HepG2 (cell line): ENCODE results near the gene TLR5. TPM values are rescaled to one million over a fixed set of nuclear protein-coding genes. Genes with fewer than 3 reads are reported as not detected.

Source experiments
- HDAC6 ChIP-seq: fragments of 200-600 bp; sonication (generic); IDR thresholded peaks from 2 replicates; pipeline ENCODE4 v1.7.0; 2017; ENCODE audit warnings: mild to moderate bottlenecking, antibody characterized with exemption, low read length, low read depth
- PRDM10 ChIP-seq: sonication (generic); formaldehyde crosslinking; IDR thresholded peaks from 2 replicates; pipeline ENCODE4 v1.4.0; 2020; ENCODE audit warnings: low read depth, missing genetic modification reagents
- RNF219 ChIP-seq: sonication (generic); formaldehyde crosslinking; IDR thresholded peaks from 2 replicates; pipeline ENCODE4 v1.5.0; 2020; ENCODE audit warnings: mild to moderate bottlenecking, missing genetic modification reagents
- ZNF160 ChIP-seq: sonication (generic); formaldehyde crosslinking; IDR thresholded peaks from 2 replicates; pipeline ENCODE4 v1.8.0; 2022; ENCODE audit warnings: mild to moderate bottlenecking, inconsistent platforms, missing genetic modification reagents
- ZNF501 ChIP-seq: sonication (generic); formaldehyde crosslinking; IDR thresholded peaks from 2 replicates; pipeline ENCODE4 v1.5.1; 2020; ENCODE audit warnings: mild to moderate bottlenecking, moderate library complexity, missing genetic modification reagents
- ZNF605 ChIP-seq: sonication (generic); formaldehyde crosslinking; IDR thresholded peaks from 2 replicates; pipeline ENCODE4 v1.8.0; 2022; ENCODE audit warnings: mild to moderate bottlenecking, missing genetic modification reagents
- ZNF775 ChIP-seq: sonication (generic); formaldehyde crosslinking; IDR thresholded peaks from 2 replicates; pipeline ENCODE4 v1.4.0; 2020; ENCODE audit warnings: missing genetic modification reagents, mild to moderate bottlenecking, moderate library complexity, borderline replicate concordance
- polyA plus RNA-seq, 8 experiments: library from polyadenylated mRNA; depleted of rRNA in 3 of 8; stranded (reverse) in 7 of 8; unstranded in 1 of 8; fragments of >200 nt; fragmentation: Illumina TruSeq in 4 of 8; extraction: Trizol in 4 of 8; gene quantifications; 2 replicates each; pipeline versions ENCODE4 v1.2.1 to v1.2.3, GENCODE V29; 2011 to 2016; ENCODE audit warnings: low read depth in 4 of 8, missing spikeins in 1 of 8, mixed read lengths in 1 of 8; ENCODE audit not compliant: insufficient read depth in 1 of 8
- total RNA-seq, 5 experiments: library from RNA; depleted of rRNA; stranded (reverse); fragments of >200 nt; fragmentation: Illumina TruSeq; extraction: Trizol; gene quantifications; 2 replicates each; pipeline ENCODE4 v1.2.3, GENCODE V29; 2016; ENCODE audit warnings: low read depth in 1 of 5
- TF ChIP-seq, protein P1 (sequence below): IDR thresholded peaks from 2 replicates; pipeline ENCODE4 v1.6.1; 2016
- TF ChIP-seq, protein P2 (sequence below): IDR thresholded peaks from 2 replicates; pipeline ENCODE4 v1.4.0; 2020; ENCODE audit warnings: mild to moderate bottlenecking, missing genetic modification reagents

Gene TLR5
- total and polyA plus RNA-seq, 2 of the 13 experiments (the other 11 are each of a cell fraction or from before 2014, with no cell fraction given), result not detected

DNA sequence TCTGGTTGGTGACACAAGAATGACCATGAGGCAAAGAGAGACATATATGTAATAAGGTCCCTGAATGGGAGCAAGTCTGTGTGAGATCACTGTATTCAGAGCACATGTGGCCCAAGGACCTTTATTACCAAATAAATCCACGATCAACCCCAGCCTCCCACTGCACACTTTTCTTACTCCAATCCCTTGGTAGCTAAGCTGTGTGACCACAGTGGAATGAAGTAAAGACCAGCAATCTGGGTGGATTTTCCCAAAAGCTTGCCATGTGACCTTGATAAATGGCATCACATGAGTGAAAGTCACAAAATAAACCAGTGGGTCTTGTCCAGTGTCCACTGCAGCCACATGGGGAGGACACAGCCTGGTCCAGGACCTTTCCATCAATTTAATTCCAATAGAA, 36.7 kb upstream of the TLR5 start (continued):
- TF ChIP-seq ZNF501 (CRISPR knock-in tag) (no peak), ZNF605 (CRISPR knock-in tag) (no peak), PRDM10 (CRISPR knock-in tag) (no peak), RNF219 (CRISPR knock-in tag) (no peak), ZNF775 (CRISPR knock-in tag) (no peak), HDAC6 (no peak), ZNF160 (CRISPR knock-in tag) (no peak)
- TF ChIP-seq, protein P1, sequence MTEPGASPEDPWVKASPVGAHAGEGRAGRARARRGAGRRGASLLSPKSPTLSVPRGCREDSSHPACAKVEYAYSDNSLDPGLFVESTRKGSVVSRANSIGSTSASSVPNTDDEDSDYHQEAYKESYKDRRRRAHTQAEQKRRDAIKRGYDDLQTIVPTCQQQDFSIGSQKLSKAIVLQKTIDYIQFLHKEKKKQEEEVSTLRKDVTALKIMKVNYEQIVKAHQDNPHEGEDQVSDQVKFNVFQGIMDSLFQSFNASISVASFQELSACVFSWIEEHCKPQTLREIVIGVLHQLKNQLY (CRISPR knock-in tag), result no peak
- TF ChIP-seq, protein P2, sequence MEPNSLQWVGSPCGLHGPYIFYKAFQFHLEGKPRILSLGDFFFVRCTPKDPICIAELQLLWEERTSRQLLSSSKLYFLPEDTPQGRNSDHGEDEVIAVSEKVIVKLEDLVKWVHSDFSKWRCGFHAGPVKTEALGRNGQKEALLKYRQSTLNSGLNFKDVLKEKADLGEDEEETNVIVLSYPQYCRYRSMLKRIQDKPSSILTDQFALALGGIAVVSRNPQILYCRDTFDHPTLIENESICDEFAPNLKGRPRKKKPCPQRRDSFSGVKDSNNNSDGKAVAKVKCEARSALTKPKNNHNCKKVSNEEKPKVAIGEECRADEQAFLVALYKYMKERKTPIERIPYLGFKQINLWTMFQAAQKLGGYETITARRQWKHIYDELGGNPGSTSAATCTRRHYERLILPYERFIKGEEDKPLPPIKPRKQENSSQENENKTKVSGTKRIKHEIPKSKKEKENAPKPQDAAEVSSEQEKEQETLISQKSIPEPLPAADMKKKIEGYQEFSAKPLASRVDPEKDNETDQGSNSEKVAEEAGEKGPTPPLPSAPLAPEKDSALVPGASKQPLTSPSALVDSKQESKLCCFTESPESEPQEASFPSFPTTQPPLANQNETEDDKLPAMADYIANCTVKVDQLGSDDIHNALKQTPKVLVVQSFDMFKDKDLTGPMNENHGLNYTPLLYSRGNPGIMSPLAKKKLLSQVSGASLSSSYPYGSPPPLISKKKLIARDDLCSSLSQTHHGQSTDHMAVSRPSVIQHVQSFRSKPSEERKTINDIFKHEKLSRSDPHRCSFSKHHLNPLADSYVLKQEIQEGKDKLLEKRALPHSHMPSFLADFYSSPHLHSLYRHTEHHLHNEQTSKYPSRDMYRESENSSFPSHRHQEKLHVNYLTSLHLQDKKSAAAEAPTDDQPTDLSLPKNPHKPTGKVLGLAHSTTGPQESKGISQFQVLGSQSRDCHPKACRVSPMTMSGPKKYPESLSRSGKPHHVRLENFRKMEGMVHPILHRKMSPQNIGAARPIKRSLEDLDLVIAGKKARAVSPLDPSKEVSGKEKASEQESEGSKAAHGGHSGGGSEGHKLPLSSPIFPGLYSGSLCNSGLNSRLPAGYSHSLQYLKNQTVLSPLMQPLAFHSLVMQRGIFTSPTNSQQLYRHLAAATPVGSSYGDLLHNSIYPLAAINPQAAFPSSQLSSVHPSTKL (CRISPR knock-in tag), result no peak
